Neutrophil (primary cell): ENCODE results near the gene HMMR.

Experiments used
- H3K27ac ChIP-seq: fragments of 200-600 bp; sonication (generic); 2 replicates; pipeline ENCODE4 v1.5.1; 2016; ENCODE audit warnings: mild to moderate bottlenecking, moderate library complexity
- H3K27me3 ChIP-seq: fragments of 200-600 bp; sonication (generic); 2 replicates; pipeline ENCODE4 v1.6.0; 2016; ENCODE audit warnings: mild to moderate bottlenecking
- H3K36me3 ChIP-seq: fragments of 200-600 bp; sonication (generic); 2 replicates; pipeline ENCODE4 v1.5.1; 2017
- H3K4me1 ChIP-seq, 2 experiments: fragments of 200-600 bp in 1 of 2; sonication (generic) in 1 of 2; 1 replicate in 1 of 2; 2 replicates in 1 of 2; pipeline versions ENCODE4 v1.5.1 to v1.6.1; 2013 to 2016; ENCODE audit warnings: low read depth in 1 of 2, low read length in 1 of 2, mild to moderate bottlenecking in 1 of 2, moderate library complexity in 1 of 2; ENCODE audit not compliant: control insufficient read depth in 1 of 2, insufficient read depth in 1 of 2
- H3K4me3 ChIP-seq, 2 experiments: fragments of 200-600 bp in 1 of 2; sonication (generic) in 1 of 2; 1 replicate in 1 of 2; 2 replicates in 1 of 2; pipeline ENCODE4 v1.5.1; 2013 to 2016; ENCODE audit warnings: low read depth in 1 of 2, low read length in 1 of 2, mild to moderate bottlenecking in 1 of 2, moderate library complexity in 1 of 2
- H3K9me3 ChIP-seq: fragments of 200-600 bp; sonication (generic); 2 replicates; pipeline ENCODE4 v1.5.1; 2016
- TF ChIP-seq, protein P1 (sequence below): fragments of 200-600 bp; sonication (generic); IDR thresholded peaks from 2 replicates; pipeline ENCODE4 v1.5.1; 2016; ENCODE audit warnings: antibody characterized with exemption

The HMMR gene

DNA sequence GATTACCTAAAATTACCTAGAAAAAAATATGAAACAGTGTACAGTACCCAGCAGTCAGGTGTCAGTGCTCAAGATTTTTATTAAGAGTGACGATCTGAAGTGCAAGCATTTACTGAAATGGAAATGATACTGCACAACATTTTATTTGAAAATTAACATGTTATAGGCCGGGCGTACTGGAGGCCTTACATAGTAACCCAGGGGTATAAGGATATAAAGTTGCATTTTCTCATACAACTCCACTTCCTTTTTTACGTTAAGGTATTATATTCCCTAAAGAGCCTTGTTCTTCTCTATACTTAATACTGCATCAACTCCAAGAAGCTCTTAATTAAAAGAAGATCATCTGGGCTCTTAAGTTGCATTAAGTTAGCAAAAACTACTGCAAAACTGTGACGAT, 48.3 kb downstream of the HMMR start:
- H3K4me1 ChIP-seq: peaks cover 50 to 51% of the 10 kb centered on the region in 2 experiments
- H3K36me3 ChIP-seq: peaks cover 21% of the 10 kb centered on the region
- peak overlapping the region; percentile 68 for H3K27ac ChIP-seq

DNA sequence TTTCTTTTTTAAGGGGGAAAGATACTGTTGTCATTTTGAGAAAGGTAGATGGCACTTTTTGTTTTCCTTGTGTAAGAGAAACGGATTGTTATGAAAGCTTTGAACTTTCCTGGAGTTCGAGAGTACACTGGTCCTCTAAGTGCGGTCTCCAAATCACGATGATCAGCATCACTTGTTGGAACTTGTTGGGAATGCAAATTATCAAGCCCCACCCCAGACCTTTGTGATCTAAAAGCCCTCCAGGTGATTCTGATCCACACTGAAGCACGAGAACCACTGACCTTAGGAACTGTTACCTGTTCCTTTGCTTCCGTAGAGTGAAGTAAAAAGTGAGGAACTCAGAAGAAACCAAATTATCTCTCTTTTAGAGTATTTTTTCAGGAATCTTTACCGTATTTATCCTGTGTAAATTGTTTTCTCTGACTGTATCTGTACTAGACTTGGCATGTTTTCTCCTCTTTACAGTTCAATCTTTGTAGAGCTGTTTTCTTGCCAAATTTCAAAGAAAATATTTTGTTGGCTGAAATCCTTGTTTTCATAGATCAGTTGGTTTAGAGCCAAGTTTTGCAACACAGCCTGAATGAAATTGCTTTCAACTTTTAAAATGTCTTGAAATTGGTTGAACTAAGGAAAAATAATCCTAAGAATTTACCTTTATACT, 49.0 kb downstream of the HMMR start:
- TF ChIP-seq, protein P1, sequence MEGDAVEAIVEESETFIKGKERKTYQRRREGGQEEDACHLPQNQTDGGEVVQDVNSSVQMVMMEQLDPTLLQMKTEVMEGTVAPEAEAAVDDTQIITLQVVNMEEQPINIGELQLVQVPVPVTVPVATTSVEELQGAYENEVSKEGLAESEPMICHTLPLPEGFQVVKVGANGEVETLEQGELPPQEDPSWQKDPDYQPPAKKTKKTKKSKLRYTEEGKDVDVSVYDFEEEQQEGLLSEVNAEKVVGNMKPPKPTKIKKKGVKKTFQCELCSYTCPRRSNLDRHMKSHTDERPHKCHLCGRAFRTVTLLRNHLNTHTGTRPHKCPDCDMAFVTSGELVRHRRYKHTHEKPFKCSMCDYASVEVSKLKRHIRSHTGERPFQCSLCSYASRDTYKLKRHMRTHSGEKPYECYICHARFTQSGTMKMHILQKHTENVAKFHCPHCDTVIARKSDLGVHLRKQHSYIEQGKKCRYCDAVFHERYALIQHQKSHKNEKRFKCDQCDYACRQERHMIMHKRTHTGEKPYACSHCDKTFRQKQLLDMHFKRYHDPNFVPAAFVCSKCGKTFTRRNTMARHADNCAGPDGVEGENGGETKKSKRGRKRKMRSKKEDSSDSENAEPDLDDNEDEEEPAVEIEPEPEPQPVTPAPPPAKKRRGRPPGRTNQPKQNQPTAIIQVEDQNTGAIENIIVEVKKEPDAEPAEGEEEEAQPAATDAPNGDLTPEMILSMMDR: no peak
- peaks cover 43 to 44% of the 10 kb centered on the region in 2 experiments for H3K4me1 ChIP-seq

More for the DNA sequence above, 48.3 kb downstream of the HMMR start:
- Histone ChIP-seq H3K27me3 (no peaks in the 10 kb centered on the region), H3K9me3 (no peaks in the 10 kb centered on the region), H3K4me3 (peak overlapping the region in 1 of 2 experiments; percentile 28)
- TF ChIP-seq, protein P1: no peak

DNA sequence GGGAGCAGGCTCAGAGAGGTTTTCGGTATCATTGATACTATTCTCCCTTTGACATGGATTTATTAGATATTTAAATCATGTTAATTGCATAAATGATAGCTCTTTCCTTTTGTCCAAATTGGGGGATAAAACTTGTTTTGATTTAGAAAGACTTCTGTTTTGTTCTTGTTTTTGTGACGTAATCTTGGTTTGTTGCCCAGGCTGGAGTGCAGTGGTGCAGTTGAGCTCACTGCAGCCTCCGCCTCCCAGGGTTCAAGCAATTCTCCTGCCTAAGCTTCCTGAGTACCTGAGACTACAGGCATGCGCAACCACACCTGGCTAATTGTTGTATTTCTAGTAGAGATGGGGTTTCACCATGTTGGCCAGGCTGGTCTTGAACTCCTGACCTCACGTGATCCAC, 52.1 kb downstream of the HMMR start:
- TF ChIP-seq, protein P1: no peak
- H3K4me1 ChIP-seq: peaks cover 21 to 24% of the 10 kb centered on the region in 2 experiments
- no peaks in the 10 kb centered on the region for H3K9me3 ChIP-seq
- peaks cover 59% of the 10 kb centered on the region for H3K36me3 ChIP-seq
- H3K4me3 ChIP-seq: no peak overlapping the region
- H3K27me3 ChIP-seq: no peaks in the 10 kb centered on the region
- no peak overlapping the region for H3K27ac ChIP-seq

More for the DNA sequence above, 49.0 kb downstream of the HMMR start:
- H3K27ac ChIP-seq: peak overlapping the region; percentile 68
- no peaks in the 10 kb centered on the region for H3K27me3 ChIP-seq
- no peaks in the 10 kb centered on the region for H3K9me3 ChIP-seq
- peaks cover 28% of the 10 kb centered on the region for H3K36me3 ChIP-seq
- H3K4me3 ChIP-seq: peak overlapping the region in 1 of 2 experiments; percentile 28

DNA sequence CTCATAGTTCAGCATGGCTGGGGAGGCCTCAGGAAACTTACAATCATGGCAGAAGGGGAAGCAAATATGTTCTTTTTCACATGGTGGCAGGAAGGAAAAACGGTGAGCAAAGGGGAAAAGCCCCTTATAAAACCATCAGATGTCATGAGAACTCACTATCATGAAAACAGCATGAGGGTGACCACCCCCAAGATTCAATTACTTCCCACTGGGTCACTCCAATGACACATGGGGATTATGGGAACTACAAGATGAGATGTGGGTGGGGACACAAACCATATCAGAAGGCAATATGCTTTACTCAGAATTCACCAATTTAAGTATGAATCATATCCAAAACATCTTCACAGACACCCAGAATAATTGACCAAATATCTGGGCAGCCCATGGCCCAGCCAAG, 64.7 kb downstream of the HMMR start:
- TF ChIP-seq, protein P1: no peak
- no peak overlapping the region for H3K4me3 ChIP-seq

DNA sequence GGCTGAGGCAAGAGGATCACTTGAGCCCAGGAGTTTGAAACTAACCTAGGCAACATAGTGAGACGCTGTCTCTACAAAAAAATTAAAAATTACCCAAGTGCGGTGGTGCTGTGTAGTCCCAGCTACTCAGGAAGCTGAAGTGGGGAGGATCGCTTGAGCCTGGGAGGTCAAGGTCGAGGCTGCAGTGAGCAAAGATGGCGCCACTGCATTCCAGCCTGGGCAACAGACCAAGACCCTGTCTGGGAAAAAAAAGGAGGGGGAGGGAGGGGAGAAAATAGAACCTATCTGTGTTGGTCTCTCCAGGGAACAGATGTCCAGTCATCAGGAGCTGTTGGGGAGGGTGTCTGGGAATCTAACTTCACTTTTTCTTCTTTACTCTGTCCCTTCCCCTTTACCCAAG, 69.3 kb downstream of the HMMR start:
- no peaks in the 10 kb centered on the region for H3K4me1 ChIP-seq
- H3K9me3 ChIP-seq: no peaks in the 10 kb centered on the region
- H3K27ac ChIP-seq: no peak overlapping the region
- TF ChIP-seq, protein P1: no peak
- no peak overlapping the region for H3K4me3 ChIP-seq
- no peaks in the 10 kb centered on the region for H3K36me3 ChIP-seq
- no peaks in the 10 kb centered on the region for H3K27me3 ChIP-seq

More for the DNA sequence above, 64.7 kb downstream of the HMMR start:
- H3K4me1 ChIP-seq: no peaks in the 10 kb centered on the region
- no peak overlapping the region for H3K27ac ChIP-seq
- H3K9me3 ChIP-seq: no peaks in the 10 kb centered on the region
- peaks cover 22% of the 10 kb centered on the region for H3K36me3 ChIP-seq
- no peaks in the 10 kb centered on the region for H3K27me3 ChIP-seq
